ENCODE data around the gene TAF6. TPM values are rescaled to one million over a fixed set of nuclear protein-coding genes. Genes with fewer than 3 reads are reported as not detected.

Gene TAF6
- total RNA-seq, 4 donors from 2014 or later, result 18.0 to 581 (median 43.9) TPM

- peak; percentile 95 for DNase-seq
- Histone ChIP-seq H3K36me3 (peaks cover 0 to 48% (median 23%) of the 10 kb centered on the region in 4 donors), H3K9me3 (no peaks in the 10 kb centered on the region), H3K4me3 (peak overlapping the region; percentile 72 to 91 (median 76)), H3K27ac (peak overlapping the region; percentile 92 to 100 (median 97)), H3K27me3 (no peaks in the 10 kb centered on the region), H3K4me1 (peaks cover 9 to 25% (median 17%) of the 10 kb centered on the region in 4 donors)
- in situ Hi-C loops (cut with MboI; ENCODE audit: low pct_ligation_motif_present in 1 of 4, low pct_unique_long_range_greater_than_20kb in 1 of 4, low sequenced_read_pairs in 3 of 4) (no loop called here), intact Hi-C loops (cut with DNase I; ENCODE audit: low total_unique reads) (no loop called here)
- 1% methylated on average over 40 of the region's 61 CpGs; no CpG with 5 or more reads in 1 of the 2 donors for WGBS, 2 donors (ENCODE audit: low coverage in 1 of 2)
- no peak for TF ChIP-seq CTCF (IDR thresholded peaks at IDR 0.05)
- TF ChIP-seq EP300 (IDR thresholded peaks at IDR 0.05; ENCODE audit: low read depth), result peak; percentile 45
- peak; percentile 66 to 90 (median 84) for TF ChIP-seq POLR2AphosphoS5 (IDR thresholded peaks at IDR 0.05)
- peak; percentile 53 for TF ChIP-seq POLR2A (IDR thresholded peaks at IDR 0.05)
Observed at GRCh38 chr7:100100420-100101015, 18.6 kb downstream of the TAF6 start.

- 51 to 57% methylated on average over 7 to 12 of the region's 12 CpGs for WGBS, 2 donors (ENCODE audit: low coverage in 1 of 2)
- Histone ChIP-seq H3K36me3 (peaks cover 0 to 53% (median 24%) of the 10 kb centered on the region in 4 donors), H3K4me3 (peak overlapping the region in 3 of 4 donors; percentile 72 to 91 (median 74)), H3K27me3 (no peaks in the 10 kb centered on the region), H3K4me1 (peaks cover 9 to 25% (median 17%) of the 10 kb centered on the region in 4 donors), H3K9me3 (no peaks in the 10 kb centered on the region), H3K27ac (peak overlapping the region; percentile 92 to 100 (median 97))
- no peak for TF ChIP-seq CTCF (IDR thresholded peaks at IDR 0.05)
- TF ChIP-seq EP300 (IDR thresholded peaks at IDR 0.05; ENCODE audit: low read depth), result no peak
- TF ChIP-seq POLR2A (IDR thresholded peaks at IDR 0.05), result no peak
- TF ChIP-seq POLR2AphosphoS5 (IDR thresholded peaks at IDR 0.05), result no peak
- intact Hi-C loops (cut with DNase I; ENCODE audit: low total_unique reads) (no loop called here), in situ Hi-C loops (cut with MboI; ENCODE audit: low pct_ligation_motif_present in 1 of 4, low pct_unique_long_range_greater_than_20kb in 1 of 4, low sequenced_read_pairs in 3 of 4) (no loop called here)
- DNase-seq, result no peak
Observed at GRCh38 chr7:100099452-100099851, 19.7 kb downstream of the TAF6 start.

GRCh38 chr7:100098913-100099312, 20.2 kb downstream of the TAF6 start:
- 80 to 86% methylated on average over 5 to 10 of the region's 10 CpGs for WGBS, 2 donors (ENCODE audit: low coverage in 1 of 2)
- intact Hi-C loops (cut with DNase I; ENCODE audit: low total_unique reads) (no loop called here), in situ Hi-C loops (cut with MboI; ENCODE audit: low pct_ligation_motif_present in 1 of 4, low pct_unique_long_range_greater_than_20kb in 1 of 4, low sequenced_read_pairs in 3 of 4) (no loop called here)
- no peaks in the 10 kb centered on the region for H3K27me3 ChIP-seq
- no peak for DNase-seq
- no peaks in the 10 kb centered on the region for H3K9me3 ChIP-seq
- peaks cover 9 to 25% (median 17%) of the 10 kb centered on the region in 4 donors for H3K4me1 ChIP-seq
- H3K36me3 ChIP-seq, result peaks cover 0 to 55% (median 24%) of the 10 kb centered on the region in 4 donors
- no peak overlapping the region for H3K4me3 ChIP-seq
- peak overlapping the region in 1 of 4 donors; percentile 98 for H3K27ac ChIP-seq
- TF ChIP-seq POLR2A (IDR thresholded peaks at IDR 0.05), result no peak
- no peak for TF ChIP-seq POLR2AphosphoS5 (IDR thresholded peaks at IDR 0.05)
- no peak for TF ChIP-seq EP300 (IDR thresholded peaks at IDR 0.05; ENCODE audit: low read depth)
- TF ChIP-seq CTCF (IDR thresholded peaks at IDR 0.05), result no peak

GRCh38 chr7:100095704-100096103, 23.5 kb downstream of the TAF6 start:
- DNase-seq, result no peak
- H3K27ac ChIP-seq, result no peak overlapping the region
- in situ Hi-C loops (cut with MboI; ENCODE audit: low pct_ligation_motif_present in 1 of 4, low pct_unique_long_range_greater_than_20kb in 1 of 4, low sequenced_read_pairs in 3 of 4) (no loop called here), intact Hi-C loops (cut with DNase I; ENCODE audit: low total_unique reads) (no loop called here)
- H3K4me1 ChIP-seq, result peaks cover 5 to 18% (median 9%) of the 10 kb centered on the region in 4 donors
- no peaks in the 10 kb centered on the region for H3K9me3 ChIP-seq
- TF ChIP-seq CTCF (IDR thresholded peaks at IDR 0.05) (no peak), POLR2A (IDR thresholded peaks at IDR 0.05) (no peak), POLR2AphosphoS5 (IDR thresholded peaks at IDR 0.05) (no peak), EP300 (IDR thresholded peaks at IDR 0.05; ENCODE audit: low read depth) (no peak)
- peaks cover 0 to 64% (median 26%) of the 10 kb centered on the region in 4 donors for H3K36me3 ChIP-seq
- no peak overlapping the region for H3K4me3 ChIP-seq
- no peaks in the 10 kb centered on the region for H3K27me3 ChIP-seq
- WGBS, 2 donors (ENCODE audit: low coverage in 1 of 2), result 92% methylated on average over 17 of the region's 17 CpGs; no CpG with 5 or more reads in 1 of the 2 donors

Data from transverse colon (tissue), 4 donors.